Stimulated activated CD4-positive, alpha-beta T cell treated with anti-CD3 and anti-CD28 coated beads, Interleukin-1b, Interleukin-23, amount 100 ng/mL, for 48 hours (primary cell): ENCODE results near the gene ZNF385A.

Experiments used
- DNase-seq: peaks from one replicate; pipeline ENCODE4 v3.0.0-alpha.2; 2020

ZNF385A gene

GRCh38 chr12:54390668-54391551, 6.4 kb upstream of the ZNF385A start:
- peak; percentile 55 for DNase-seq

GRCh38 chr12:54390176-54390667, 5.7 kb upstream of the ZNF385A start:
- no peak for DNase-seq

- DNase-seq = no peak
Measured at GRCh38 chr12:54389607-54390175, 5.2 kb upstream of the ZNF385A start.

DNA sequence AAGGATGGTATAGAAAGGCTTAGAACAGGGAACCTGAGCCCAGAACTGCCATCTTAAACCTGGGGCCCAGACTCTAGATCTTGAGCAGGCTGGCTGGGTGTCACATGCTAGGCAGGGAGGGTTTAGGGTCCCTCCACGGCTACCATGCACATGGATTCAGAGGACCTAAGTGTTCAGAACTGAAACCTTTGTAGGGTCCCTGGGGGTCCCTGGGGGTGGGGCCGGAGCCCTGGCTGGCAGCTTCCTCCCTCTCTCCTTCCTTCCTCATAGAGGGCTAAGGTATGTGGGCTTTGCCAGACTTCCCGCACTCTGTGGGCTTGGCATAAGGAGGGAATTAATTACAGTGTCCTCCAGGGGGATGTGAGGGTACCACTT, 4.6 kb upstream of the ZNF385A start:
- no peak for DNase-seq

DNA sequence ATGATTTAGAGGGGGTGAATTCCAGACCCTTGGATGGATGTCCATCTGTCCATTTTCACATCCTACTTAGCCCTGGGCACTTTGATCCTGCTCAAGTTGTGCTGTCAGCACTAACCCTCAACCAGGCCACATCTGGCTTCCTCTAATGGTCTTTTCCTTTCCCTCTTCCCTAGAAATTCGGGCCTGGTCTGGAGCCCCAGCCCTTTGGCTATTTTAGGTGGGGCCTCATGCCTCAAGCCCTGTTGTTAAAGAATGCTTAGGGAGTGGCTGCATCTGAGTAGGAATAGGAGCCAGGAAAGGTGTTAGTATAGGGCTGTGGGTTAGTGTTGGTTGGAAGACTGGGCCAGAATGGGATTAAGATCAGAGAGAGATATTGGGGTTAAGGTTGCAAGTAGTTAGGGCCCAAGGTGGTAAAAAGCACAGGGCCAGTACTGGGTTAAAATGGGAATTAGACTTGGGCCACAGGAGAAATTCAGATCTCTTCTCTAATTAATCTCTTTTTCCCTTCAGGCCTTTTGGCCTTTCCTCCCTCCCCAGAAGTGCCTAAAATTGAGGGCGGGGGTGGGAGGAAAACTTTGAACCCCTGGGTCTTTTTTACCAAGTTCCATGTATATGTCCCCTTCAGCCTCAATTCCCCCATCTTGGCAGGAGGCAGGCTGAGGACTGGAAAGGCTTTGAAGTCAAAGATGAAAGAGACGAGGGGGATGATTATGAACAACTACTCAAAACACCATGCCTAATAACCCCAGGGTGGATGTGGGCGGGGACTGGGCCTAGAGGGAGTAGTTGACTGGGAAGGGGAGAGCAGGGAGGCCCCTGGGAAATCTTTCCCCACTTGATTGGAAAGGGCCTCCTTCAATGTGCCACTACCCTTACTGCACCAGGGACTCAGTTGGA, 4.0 kb upstream of the ZNF385A start:
- DNase-seq = no peak

DNA sequence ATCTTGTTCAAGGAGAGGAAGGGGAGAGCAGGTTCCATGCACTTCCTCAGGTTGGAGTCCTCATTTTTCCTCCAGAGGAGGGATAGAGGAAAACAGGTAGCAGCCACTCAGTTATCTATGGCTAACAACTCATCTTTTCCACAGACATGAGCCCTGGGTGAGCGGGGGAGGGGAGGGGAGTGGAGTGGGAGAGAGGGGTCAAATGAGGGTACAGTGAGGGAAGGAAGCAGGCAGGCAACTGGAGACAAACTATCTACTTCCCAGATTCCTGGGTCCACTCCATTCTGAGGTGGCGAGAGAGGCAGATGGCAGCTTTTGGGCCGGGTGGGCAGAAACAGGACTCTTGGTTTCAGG, 2.6 kb upstream of the ZNF385A start:
- DNase-seq = no peak

DNA sequence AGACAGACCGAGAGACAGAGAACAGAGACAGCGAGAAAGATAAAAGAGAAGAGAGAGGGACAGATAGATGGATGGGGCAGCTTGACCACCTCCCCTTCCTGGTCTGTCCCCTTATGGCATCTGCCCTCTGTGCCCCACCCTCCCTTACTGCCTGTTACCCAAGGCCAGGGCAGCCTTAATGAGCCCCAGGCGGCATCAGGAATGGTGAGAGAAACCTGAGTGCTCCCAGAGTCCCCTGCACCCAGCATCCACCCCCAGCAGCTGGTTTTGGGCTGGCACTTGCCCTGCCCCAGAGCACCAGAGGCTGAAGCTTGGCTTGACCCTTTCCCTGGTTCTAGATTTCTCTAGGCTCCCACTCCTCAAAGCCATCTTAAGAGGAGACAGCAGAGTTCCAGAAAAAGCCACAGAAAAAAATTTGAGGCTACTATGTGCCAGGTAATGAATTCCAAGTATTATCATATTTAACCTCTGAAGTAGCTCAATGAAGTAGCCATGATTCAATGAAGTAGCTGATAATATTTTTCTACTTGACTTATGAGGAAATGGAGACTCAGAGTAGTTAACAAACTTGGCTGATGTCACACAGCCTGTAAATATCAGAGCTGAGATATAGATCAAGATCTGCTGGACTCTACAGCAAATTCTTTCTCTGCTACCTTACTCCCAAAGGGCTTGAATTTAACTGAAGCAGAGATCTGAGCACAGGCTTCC, 2.0 kb upstream of the ZNF385A start:
- DNase-seq = no peak

GRCh38 chr12:54385251-54385914, 850 bp upstream of the ZNF385A start:
- no peak for DNase-seq

- peak; percentile 68 for DNase-seq
Measured at GRCh38 chr12:54383041-54383609, 1.4 kb downstream of the ZNF385A start.

DNA sequence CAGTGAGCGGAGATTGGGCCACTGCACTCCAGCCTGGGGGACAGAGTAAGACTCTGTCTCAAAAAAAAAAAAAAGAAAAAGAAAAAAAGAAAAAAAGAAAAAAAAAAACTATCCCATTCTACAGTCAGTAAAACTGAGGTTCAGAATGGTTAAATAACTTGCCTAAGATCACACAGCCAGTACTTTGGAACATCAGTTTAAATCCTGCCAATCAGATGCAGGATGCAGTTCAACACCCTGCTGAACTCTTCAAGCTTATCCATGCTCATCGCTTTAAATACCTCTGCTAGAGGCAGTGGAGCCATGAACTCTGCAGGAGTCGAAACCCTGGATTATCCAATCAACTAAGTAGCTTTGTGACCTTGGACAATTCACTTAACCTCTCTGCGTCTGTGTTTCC, 3.4 kb downstream of the ZNF385A start:
- DNase-seq = no peak

DNA sequence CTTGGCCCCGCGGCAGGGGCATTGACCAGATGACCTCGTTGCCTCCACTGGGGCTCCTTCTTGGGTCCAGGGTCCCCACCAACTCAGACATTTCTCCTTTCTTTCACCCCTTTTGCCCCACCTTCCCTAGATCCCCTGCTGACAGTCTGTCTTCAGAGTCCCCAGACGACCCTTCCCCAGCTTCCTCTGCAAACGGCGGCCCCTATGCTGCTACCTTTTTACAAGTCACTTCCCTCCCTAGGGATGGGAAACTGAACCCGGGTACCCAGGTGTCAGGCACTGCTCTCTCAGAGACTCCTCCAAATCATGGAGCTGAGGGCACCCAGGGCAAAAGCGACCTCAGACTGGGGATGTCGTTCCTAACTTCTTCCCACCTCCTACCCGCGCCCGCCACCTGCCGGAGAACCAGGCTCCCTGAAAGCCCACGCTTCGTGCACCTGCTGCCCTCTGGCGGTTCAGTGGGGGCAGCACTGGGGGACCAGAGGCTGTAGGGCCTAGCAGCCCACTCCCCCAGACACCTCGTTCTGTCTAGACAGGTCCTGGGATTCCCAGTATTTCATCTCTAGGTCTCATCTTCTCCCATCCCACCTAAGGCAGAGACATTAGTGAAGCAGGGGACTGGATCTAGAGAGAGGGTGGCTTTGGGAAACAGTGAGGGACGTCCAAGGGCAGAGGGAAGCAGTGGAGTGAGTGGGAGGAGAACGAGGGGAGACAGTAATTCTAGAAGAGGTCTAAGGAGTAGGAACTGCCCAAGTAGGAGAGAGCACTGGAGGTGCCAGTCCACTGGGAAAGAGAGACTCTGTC, 4.9 kb downstream of the ZNF385A start:
- peak; percentile 89 for DNase-seq

DNA sequence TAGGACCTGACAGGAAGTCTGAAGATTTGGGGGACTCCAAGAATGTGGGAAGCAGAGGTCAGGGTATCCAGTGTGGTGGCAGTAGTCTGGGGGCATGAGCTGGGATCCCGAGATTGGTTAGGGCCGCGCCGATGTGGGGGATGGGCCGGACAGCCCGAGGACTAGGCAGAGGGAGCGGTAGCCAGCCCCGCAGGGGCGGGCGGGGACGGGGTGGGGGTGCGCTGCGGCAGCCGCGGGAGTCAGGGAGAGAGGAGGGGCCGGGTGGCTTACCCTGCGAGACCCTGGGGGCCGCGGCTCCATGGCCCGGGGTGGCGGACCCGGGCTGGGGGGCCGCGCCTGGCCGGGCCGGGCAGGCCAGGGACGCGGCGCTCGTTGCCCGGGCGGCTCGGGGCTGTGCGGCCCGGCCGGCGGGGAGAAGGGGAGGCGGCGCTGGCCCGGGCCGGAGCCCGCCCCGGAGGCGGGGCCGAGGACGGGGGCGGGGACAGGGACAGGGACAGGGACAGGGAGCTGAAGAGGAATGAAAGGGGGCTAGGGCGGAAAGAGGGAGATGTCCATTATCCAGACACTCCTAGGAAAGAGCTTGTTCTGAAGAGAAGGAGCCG, 5.6 kb downstream of the ZNF385A start:
- DNase-seq = no peak

DNA sequence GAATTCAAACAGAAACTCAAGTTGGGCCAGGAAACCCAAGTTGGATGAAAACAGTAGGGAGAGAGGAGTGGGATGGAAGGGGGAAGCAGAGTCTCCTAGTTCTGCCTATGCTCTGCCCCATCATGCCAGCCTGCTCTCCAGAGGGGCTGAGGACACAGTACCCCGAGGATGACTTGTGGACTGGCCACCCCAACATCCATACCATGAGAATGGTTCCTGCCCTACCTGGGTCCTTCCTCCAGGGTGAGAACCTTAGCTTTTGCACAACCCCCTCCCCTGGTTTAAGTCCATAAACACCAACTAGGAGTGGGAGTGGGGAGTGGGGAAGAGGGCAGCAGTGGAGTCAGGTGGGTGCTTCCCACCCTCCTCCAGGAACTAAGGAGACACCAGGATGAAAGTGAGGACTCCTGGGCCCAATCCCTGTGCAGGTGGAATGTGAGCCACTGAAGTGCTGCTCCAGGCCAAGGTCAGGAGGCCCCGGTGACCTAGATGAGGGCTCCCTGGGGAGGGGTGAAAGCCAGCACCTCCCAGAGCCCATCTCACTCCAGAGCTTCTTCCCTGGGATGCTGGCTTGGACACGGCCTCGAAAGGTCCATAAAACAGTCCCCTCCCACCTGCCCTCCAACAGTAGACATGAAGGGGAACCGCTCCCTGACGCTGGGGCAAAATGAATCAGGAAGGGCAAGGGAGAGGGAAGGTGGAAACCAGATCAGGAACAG, 6.6 kb downstream of the ZNF385A start:
- no peak for DNase-seq

DNA sequence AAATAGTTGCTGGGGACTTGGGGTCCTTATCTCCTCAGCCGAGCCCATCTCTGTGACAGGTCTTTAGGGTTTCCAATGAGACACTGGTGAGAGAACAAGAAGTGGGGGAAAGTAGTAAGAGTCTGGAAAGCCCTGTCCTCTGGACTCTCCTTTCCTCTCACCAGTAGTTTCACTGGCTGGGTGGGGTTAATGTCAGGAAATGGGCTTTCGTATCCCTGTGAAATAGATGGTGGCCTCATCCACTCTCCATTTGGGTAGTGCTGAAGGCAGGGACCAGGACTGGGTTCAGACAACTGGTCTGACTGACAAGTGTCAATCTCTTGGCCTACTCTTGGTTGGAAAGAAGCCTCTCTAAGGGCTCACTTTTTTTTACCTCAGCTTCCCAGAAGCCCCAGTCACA, 7.5 kb downstream of the ZNF385A start:
- DNase-seq = no peak

DNA sequence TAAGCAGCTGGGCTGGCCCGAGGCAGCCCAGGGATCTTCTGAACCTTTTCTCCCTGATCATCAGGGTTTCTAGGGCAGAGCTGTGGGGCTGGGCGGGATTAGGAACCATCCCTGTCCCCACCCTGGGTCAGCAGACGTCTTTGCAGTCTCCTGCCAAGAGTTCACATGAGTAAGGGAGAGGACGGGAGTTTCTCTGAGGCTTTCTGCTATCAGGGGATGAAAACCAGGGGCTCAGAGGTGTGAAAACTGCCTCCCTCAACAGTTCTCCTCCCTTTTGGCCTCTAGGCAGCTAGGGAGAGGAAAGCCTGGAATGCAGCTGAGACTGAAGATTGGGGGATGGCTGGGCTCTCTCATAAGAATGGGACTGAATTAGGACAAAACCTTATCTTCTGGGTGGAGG, 7.9 kb downstream of the ZNF385A start:
- DNase-seq = no peak

- DNase-seq = no peak
Measured at GRCh38 chr12:54375259-54375579, 9.3 kb downstream of the ZNF385A start.

DNA sequence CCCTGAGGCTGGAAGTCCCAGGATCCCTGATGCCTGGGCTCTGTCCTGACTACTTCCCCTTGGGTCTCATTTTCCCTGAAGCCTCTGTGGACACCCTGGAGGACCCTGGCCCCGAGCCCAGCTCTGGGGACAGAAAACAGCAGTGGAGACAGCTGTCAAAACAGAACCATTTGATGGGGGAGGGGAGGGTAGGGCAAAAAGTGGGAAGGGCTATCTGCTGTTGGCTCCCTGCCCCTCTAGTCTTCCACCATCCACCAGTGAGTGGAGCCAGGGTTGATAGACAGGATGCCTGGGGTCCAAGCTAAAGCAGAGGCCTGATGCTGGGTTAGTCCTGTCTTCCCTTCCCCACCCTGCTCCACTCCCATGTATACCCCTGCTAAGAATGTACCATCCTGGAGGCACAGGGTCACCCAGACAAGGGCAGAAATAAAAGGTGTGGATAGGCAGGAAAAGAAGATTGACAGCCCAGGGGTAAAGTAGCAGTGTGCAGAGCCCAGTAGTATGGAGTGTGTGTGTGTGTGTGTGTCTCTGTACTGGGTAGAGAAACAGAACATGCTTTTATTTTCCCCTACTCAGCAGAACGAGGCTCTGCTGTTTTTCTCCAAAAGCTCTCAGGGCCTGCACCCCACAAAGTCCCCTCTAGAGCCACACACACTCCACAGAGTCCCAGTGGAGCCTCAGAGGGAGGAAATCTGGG, 9.8 kb downstream of the ZNF385A start:
- no peak for DNase-seq

- peak; percentile 17 for DNase-seq
Measured at GRCh38 chr12:54373649-54374561, 10.6 kb downstream of the ZNF385A start.
